MV-4-11 (cell line): ENCODE results near the gene SACS.
"Not testable (repeated sequence)": the region's sequence is repeated elsewhere in the genome, so short reads cannot be mapped to it uniquely, and the experiment has no call there.

Experiments
- DNase-seq: peaks from one replicate; lab custom pipeline; 2025; lab: John Stamatoyannopoulos, UW

The SACS gene

DNA sequence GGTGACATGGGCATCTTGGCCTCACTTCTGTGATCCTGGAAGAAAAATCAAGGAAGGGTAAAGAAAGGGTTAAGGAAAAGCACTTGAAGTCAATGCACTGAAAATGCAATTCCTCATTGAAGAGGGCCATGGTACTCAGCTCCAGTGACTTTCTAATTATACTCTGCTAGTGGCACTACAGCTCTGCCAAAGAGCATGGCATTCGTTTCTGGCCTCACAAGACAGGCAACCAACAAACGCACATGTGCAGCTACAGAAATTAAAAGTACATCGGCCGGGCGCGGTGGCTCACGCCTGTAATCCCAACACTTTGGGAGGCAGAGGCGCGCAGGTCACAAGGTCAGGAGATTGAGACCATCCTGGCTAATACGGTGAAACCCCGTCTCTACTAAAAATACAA, 21.8 kb downstream of the SACS start:
- no peak for DNase-seq

GRCh38 chr13:23411220-23411619, 22.3 kb downstream of the SACS start:
- DNase-seq, result no peak

- DNase-seq, result no peak
Measured at GRCh38 chr13:23408026-23408425, 25.5 kb downstream of the SACS start.

DNA sequence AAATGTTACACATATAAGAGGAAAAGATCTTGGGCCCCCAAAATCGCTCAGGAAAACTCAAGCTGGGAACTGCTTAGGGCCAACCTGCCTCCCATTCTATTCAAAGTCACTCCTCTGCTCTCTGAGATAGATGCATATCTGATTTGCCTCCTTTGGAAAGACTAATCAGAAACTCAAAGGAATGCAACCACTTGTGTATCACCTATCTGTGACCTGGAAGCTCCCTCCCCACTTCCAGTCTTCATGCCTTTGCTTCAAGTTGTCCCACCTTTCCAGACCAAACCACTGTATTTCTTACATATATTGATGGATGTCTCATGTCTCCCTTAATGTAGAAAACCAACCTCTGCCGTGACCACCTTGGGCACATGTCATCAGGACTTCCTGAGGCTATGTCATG, 32.3 kb downstream of the SACS start:
- DNase-seq, result not testable (repeated sequence)

- DNase-seq, result no peak
Measured at GRCh38 chr13:23399347-23399746, 34.2 kb downstream of the SACS start.

GRCh38 chr13:23394821-23395220, 38.7 kb downstream of the SACS start:
- DNase-seq, result no peak

DNA sequence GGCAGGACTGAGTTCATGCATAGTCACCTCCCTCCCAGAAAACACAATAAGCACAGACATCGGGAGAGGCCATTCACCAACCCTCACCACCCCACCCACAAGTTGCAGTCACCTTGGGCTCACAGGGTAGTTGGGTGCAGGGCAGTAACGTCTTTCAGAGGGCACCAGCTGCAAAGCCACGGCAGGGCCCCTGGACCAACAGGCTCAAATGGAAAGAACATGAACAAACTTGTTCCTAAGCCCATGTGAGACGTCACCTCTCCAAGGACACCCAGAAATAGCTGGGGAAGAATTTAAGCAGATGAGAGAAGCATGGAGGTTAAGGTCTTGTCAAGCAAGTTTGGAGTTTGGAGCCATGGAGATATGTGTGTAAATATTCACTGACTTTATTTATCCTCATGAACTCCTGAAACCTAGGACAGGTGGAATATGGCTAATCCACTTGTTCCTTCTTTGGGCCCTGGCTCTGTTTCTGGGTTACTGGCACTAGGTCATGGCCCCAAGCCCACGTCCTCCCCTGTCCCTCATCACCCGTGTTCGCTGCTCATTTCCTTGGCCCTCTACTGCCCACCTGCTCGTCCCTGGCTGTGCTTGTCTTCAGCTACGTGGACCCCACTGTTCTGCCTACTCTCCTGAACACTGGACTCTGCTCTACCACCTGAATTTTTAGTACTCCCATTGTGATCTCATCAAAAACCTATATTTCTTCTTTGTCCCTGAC, 40.4 kb downstream of the SACS start:
- no peak for DNase-seq

- no peak for DNase-seq
Measured at GRCh38 chr13:23392313-23392712, 41.2 kb downstream of the SACS start.

- no peak for DNase-seq
Measured at GRCh38 chr13:23391752-23392151, 41.8 kb downstream of the SACS start.

- no peak for DNase-seq
Measured at GRCh38 chr13:23386533-23386932, 47.0 kb downstream of the SACS start.

DNA sequence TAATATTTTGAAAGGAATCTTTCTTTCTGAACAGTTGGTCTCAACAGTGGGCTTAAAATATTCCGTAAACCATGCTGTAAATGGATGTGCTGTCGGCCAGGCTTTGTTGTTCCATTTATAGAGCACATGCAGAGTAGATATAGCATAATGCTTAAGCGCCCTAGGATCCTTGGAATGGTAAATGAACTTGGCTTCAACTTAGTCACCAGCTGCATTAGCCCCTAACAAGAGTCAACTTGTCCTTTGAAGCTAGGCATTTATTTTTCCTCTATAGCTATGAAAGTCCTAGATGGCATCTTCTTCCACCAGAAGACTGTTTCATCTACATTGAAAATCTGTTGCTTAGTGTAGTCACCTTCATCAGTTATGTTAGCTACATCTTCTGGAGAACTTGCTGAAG, 47.6 kb downstream of the SACS start:
- no peak for DNase-seq

DNA sequence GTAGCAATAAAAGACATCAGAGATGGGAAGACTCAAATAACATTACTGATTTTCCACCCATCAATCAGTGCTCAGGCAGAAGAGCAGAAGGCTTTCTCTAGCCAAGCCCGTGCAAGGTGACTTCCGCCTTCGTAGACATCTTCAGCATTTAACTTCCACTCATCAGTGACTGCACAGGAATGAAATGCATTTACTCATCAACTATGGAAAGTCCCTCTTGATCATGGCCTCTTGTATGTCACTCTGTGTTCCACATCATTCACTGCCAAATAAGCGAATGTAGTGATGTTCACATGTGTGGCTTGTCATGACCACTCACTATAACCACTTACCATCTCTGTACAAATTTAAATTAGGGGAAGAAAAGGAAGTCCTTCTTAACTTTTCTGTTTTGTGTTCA, 49.4 kb downstream of the SACS start:
- DNase-seq, result no peak

GRCh38 chr13:23383151-23383550, 50.4 kb downstream of the SACS start:
- DNase-seq, result no peak

DNA sequence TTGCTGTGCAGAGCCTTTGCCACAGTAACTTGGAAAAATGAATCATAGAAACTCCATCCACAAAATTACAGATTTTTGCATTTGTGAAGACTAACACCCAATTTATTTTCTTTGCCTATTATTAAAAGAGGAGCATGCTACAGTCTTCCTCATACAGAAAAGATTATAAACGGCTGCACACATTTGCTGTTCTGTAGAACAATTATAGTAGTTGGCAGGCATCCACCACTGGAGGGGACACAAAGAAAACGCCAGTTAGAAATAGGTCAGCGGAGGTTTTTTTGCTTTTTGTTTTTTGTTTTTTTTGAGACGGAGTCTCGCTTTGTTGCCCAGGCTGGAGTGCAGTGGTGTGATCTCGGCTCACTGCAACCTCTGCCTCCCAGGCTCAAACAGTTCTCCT, 51.6 kb downstream of the SACS start:
- no peak for DNase-seq

DNA sequence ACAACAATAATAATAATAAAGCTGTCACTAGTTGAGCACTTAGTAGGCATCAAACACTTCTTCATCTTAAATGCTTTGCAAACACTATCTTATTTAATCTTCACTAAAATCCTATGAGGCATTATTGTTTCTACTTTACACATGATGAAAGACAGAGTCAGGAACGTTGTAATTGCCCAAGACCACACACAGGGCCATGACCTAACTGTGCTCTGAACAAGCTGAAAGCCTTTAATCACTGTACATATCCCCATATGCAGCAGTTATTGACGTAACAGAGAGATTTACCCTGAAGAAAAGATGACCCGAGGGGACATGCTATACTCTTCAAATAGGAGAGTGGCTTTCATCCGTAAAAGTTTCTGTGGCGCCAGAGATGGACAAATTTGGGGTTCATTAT, 53.0 kb downstream of the SACS start:
- DNase-seq, result peak; percentile 88

- DNase-seq, result peak; percentile 99
Measured at GRCh38 chr13:23377983-23378632, 55.4 kb downstream of the SACS start.

DNA sequence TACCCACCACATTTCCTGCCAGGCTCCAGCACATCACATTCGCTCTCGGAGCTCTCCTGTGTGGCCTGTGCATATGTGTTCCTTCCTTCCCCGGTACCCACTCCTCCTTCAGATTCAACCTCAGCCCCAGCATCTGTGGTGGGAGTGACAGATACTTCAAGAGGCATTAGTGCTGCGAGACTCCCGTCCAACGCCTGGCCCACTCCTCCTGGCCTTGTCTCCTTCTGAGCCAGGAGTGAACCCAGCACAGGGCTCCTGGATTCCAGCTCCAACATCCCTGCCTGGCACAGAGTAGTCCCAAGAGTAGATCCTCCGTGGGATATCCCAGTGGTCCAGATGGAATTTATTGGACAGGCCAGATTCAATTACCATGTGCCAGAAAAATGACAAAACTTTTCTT, 55.9 kb downstream of the SACS start:
- DNase-seq, result no peak

GRCh38 chr13:23375001-23375971, 58.2 kb downstream of the SACS start:
- peak; percentile 95 for DNase-seq

- DNase-seq, result peak; percentile 74
Measured at GRCh38 chr13:23372264-23372906, 61.1 kb downstream of the SACS start.

GRCh38 chr13:23367907-23368306, 65.6 kb downstream of the SACS start:
- no peak for DNase-seq

- no peak for DNase-seq
Measured at GRCh38 chr13:23365652-23366051, 67.8 kb downstream of the SACS start.

GRCh38 chr13:23359882-23360281, 73.6 kb downstream of the SACS start:
- DNase-seq, result peak; percentile 11
